Subcutaneous abdominal adipose tissue (tissue), 5 donors: Measurements from ENCODE around the gene ACP5.
"Not testable (repeated sequence)": the region's sequence is repeated elsewhere in the genome, so short reads cannot be mapped to it uniquely, and the experiment has no call there.

ENCODE experiments used
- H3K27ac ChIP-seq: one replicate; pipeline ENCODE4 v1.7.0; 2013; ENCODE audit warnings: low read depth, mild to moderate bottlenecking, inconsistent platforms, low read length, moderate library complexity
- H3K27me3 ChIP-seq, 5 donors: one replicate each; pipeline ENCODE4 v1.7.0; 2013; ENCODE audit warnings: low read length in 5 of 5, inconsistent platforms in 1 of 5; ENCODE audit not compliant: control insufficient read depth in 5 of 5, insufficient read depth in 4 of 5
- H3K36me3 ChIP-seq, 5 donors: one replicate each; pipeline ENCODE4 v1.7.0; 2013; ENCODE audit warnings: low read length in 5 of 5; ENCODE audit not compliant: control insufficient read depth in 5 of 5, insufficient read depth in 5 of 5
- H3K4me1 ChIP-seq, 5 donors: one replicate each; pipeline ENCODE4 v1.7.0; 2013; ENCODE audit warnings: low read length in 5 of 5, mild to moderate bottlenecking in 3 of 5, moderate library complexity in 1 of 5; ENCODE audit not compliant: control insufficient read depth in 5 of 5, insufficient read depth in 5 of 5
- H3K4me3 ChIP-seq, 5 donors: one replicate each; pipeline ENCODE4 v1.7.0; 2013; ENCODE audit warnings: low read length in 5 of 5, low read depth in 1 of 5
- H3K9ac ChIP-seq, 5 donors: one replicate each; pipeline ENCODE4 v1.7.0; 2013; ENCODE audit warnings: low read length in 5 of 5, mild to moderate bottlenecking in 4 of 5, moderate library complexity in 3 of 5
- H3K9me3 ChIP-seq, 5 donors: one replicate each; pipeline ENCODE4 v1.7.0; 2013; ENCODE audit warnings: low read length in 5 of 5; ENCODE audit not compliant: control insufficient read depth in 5 of 5
- donor health status: healthy.
- donor health status: healthy.
- donor health status: healthy.
- donor health status: healthy.
- donor health status: healthy.

The ACP5 gene

GRCh38 chr19:11564082-11564807, 13.2 kb downstream of the ACP5 start:
- not testable (repeated sequence) for H3K36me3 ChIP-seq, H3K27ac ChIP-seq
- peaks cover 0 to 15% (median 14%) of the 10 kb centered on the region in 5 donors for H3K4me1 ChIP-seq

GRCh38 chr19:11563532-11563931, 13.9 kb downstream of the ACP5 start:
- Histone ChIP-seq H3K27ac (no peak overlapping the region), H3K36me3 (no peaks in the 10 kb centered on the region), H3K4me3 (no peak overlapping the region), H3K9me3 (no peaks in the 10 kb centered on the region), H3K9ac (peak overlapping the region in 1 of 5 donors; percentile 24), H3K4me1 (peaks cover under 1 to 20% (median 19%) of the 10 kb centered on the region in 5 donors), H3K27me3 (no peaks in the 10 kb centered on the region)

More at GRCh38 chr19:11564082-11564807, 13.2 kb downstream of the ACP5 start:
- not testable (repeated sequence) for H3K9me3 ChIP-seq, H3K4me3 ChIP-seq, H3K27me3 ChIP-seq, H3K9ac ChIP-seq

- Histone ChIP-seq H3K36me3 (peaks cover 0 to 9% (median 6%) of the 10 kb centered on the region in 5 donors), H3K4me3 (no peak overlapping the region), H3K27me3 (no peaks in the 10 kb centered on the region), H3K27ac (no peak overlapping the region), H3K9ac (peak overlapping the region in 1 of 5 donors; percentile 30), H3K4me1 (peaks cover 3 to 29% (median 28%) of the 10 kb centered on the region in 5 donors), H3K9me3 (no peaks in the 10 kb centered on the region)
These were observed 16.9 kb downstream of the ACP5 start for GRCh38 chr19:11560404-11561051.

GRCh38 chr19:11558881-11559828, 18.3 kb downstream of the ACP5 start, which contains the start of gene ELOF1:
Gene ELOF1, minus strand, starts transcription at chr19:11559230. Its CDS starts 4,883 bp downstream, at chr19:11554347.
- Histone ChIP-seq H3K9me3 (no peaks in the 10 kb centered on the region), H3K27ac (peak within 1 kb of the TSS; percentile 67), H3K36me3 (peaks cover 0 to 17% (median 15%) of the 10 kb centered on the region in 5 donors)

GRCh38 chr19:11556634-11557420, 20.6 kb downstream of the ACP5 start:
- Histone ChIP-seq H3K36me3 (peaks cover 0 to 40% (median 35%) of the 10 kb centered on the region in 5 donors), H3K27me3 (no peaks in the 10 kb centered on the region), H3K9me3 (no peaks in the 10 kb centered on the region), H3K4me3 (no peak overlapping the region), H3K4me1 (peaks cover 3 to 30% (median 28%) of the 10 kb centered on the region in 5 donors), H3K9ac (no peak overlapping the region), H3K27ac (no peak overlapping the region)

More at GRCh38 chr19:11558881-11559828, 18.3 kb downstream of the ACP5 start, which contains the start of gene ELOF1:
- peak within 1 kb of the TSS; percentile 83 to 95 (median 88) for H3K9ac ChIP-seq
- H3K27me3 ChIP-seq, result no peaks in the 10 kb centered on the region
- peaks cover 3 to 29% (median 28%) of the 10 kb centered on the region in 5 donors for H3K4me1 ChIP-seq
- peak within 1 kb of the TSS; percentile 84 to 97 (median 93) for H3K4me3 ChIP-seq

- Histone ChIP-seq H3K9ac (no peak overlapping the region), H3K4me1 (peaks cover 3 to 28% (median 24%) of the 10 kb centered on the region in 5 donors), H3K27me3 (no peaks in the 10 kb centered on the region), H3K9me3 (no peaks in the 10 kb centered on the region), H3K36me3 (peaks cover 0 to 43% (median 35%) of the 10 kb centered on the region in 5 donors), H3K27ac (no peak overlapping the region), H3K4me3 (no peak overlapping the region)
These were observed 22.2 kb downstream of the ACP5 start for GRCh38 chr19:11555246-11555645.

GRCh38 chr19:11554160-11554559, 23.3 kb downstream of the ACP5 start:
- H3K9ac ChIP-seq, result no peak overlapping the region
- H3K4me1 ChIP-seq, result peaks cover 3 to 19% (median 15%) of the 10 kb centered on the region in 5 donors
- H3K27me3 ChIP-seq, result no peaks in the 10 kb centered on the region
- H3K4me3 ChIP-seq, result no peak overlapping the region
- H3K9me3 ChIP-seq, result no peaks in the 10 kb centered on the region
- no peak overlapping the region for H3K27ac ChIP-seq
- peaks cover 0 to 43% (median 35%) of the 10 kb centered on the region in 5 donors for H3K36me3 ChIP-seq

- no peak overlapping the region for H3K9ac ChIP-seq
- H3K4me3 ChIP-seq, result no peak overlapping the region
- H3K4me1 ChIP-seq, result peaks cover 0 to 7% (median 6%) of the 10 kb centered on the region in 5 donors
- no peaks in the 10 kb centered on the region for H3K27me3 ChIP-seq
- H3K27ac ChIP-seq, result no peak overlapping the region
- peaks cover 0 to 43% (median 35%) of the 10 kb centered on the region in 5 donors for H3K36me3 ChIP-seq
- H3K9me3 ChIP-seq, result no peaks in the 10 kb centered on the region
These were observed 24.6 kb downstream of the ACP5 start for GRCh38 chr19:11552666-11553372.
